IMR-90 (cell line): ENCODE results near the gene CLEC2A. TPM values are rescaled to one million over a fixed set of nuclear protein-coding genes. Genes with fewer than 3 reads are reported as not detected.

ENCODE experiments used
- ATAC-seq: fragments of 200-7000 bp; cut with Tn5 transposase; 2 replicates; pipeline ENCODE4 v1.9.1; 2020; ENCODE audit warnings: low read depth, mild to moderate bottlenecking, moderate library complexity
- BruUV-seq: library from RNA; stranded (reverse); fragments of 400-500 nt; replicated peaks from 2 replicates; lab custom pipeline; 2021; lab: Mats Ljungman, UMichigan
- CTCF ChIA-PET: fragments of 300-600 bp; formaldehyde crosslinking; extraction: SDS; loops from one replicate; lab custom pipeline; 2021; ENCODE audit warnings: antibody characterized with exemption; lab: Yijun Ruan, JAX
- POLR2A ChIA-PET: fragments of 300-600 bp; sonication (Branson Sonifier 250); formaldehyde crosslinking; loops from one replicate; lab custom pipeline; 2022; ENCODE audit warnings: antibody characterized with exemption; ENCODE audit not compliant: unreplicated experiment; lab: Charles Lee
- DNase-seq: peaks from one replicate; pipeline ENCODE4 v3.0.0; 2013
- H2AFZ ChIP-seq: replicated peaks from 2 replicates; pipeline ENCODE3; 2013; ENCODE audit warnings: low read length, mild to moderate bottlenecking; ENCODE audit not compliant: poor library complexity
- H2AK5ac ChIP-seq: 2 replicates; pipeline ENCODE4 v1.6.1; 2013; ENCODE audit warnings: low read depth, low read length, inconsistent platforms
- H2AK9ac ChIP-seq: replicated peaks from 2 replicates; pipeline ENCODE3; 2013; ENCODE audit warnings: mild to moderate bottlenecking, low read depth, low read length, moderate library complexity; ENCODE audit not compliant: poor library complexity
- H2BK120ac ChIP-seq: 2 replicates; pipeline ENCODE4 v1.6.1; 2013; ENCODE audit warnings: low read depth, low read length, inconsistent platforms
- H2BK15ac ChIP-seq: 3 replicates; pipeline ENCODE4 v1.6.1; 2013; ENCODE audit warnings: low read depth, low read length, inconsistent platforms
- H2BK20ac ChIP-seq: 2 replicates; pipeline ENCODE4 v1.6.1; 2013; ENCODE audit warnings: low read depth, mild to moderate bottlenecking, inconsistent platforms, low read length, moderate library complexity
- H2BK5ac ChIP-seq: 2 replicates; pipeline ENCODE4 v1.6.1; 2013; ENCODE audit warnings: mild to moderate bottlenecking, low read depth, low read length, inconsistent platforms; ENCODE audit not compliant: poor library complexity, severe bottlenecking
- H3K14ac ChIP-seq: replicated peaks from 2 replicates; pipeline ENCODE4 v1.6.1; 2013; ENCODE audit warnings: low read depth, low read length, inconsistent platforms
- H3K18ac ChIP-seq: 2 replicates; pipeline ENCODE4 v1.6.1; 2013; ENCODE audit warnings: low read depth, low read length, control low read depth
- H3K23ac ChIP-seq: 2 replicates; pipeline ENCODE4 v1.6.1; 2013; ENCODE audit warnings: low read depth, low read length, inconsistent platforms
- H3K27ac ChIP-seq: 2 replicates; pipeline ENCODE4 v1.5.1; 2013; ENCODE audit warnings: mild to moderate bottlenecking, control low read depth, low read length; ENCODE audit not compliant: insufficient read depth
- H3K27me3 ChIP-seq: 2 replicates; pipeline ENCODE4 v1.6.1; 2013; ENCODE audit warnings: low read length; ENCODE audit not compliant: control insufficient read depth, insufficient read depth
- H3K36me3 ChIP-seq: 2 replicates; pipeline ENCODE4 v1.6.1; 2013; ENCODE audit warnings: low read length, mixed read lengths; ENCODE audit not compliant: control insufficient read depth, insufficient read depth
- H3K4ac ChIP-seq: 2 replicates; pipeline ENCODE4 v1.6.1; 2013; ENCODE audit warnings: low read depth, low read length, inconsistent platforms
- H3K4me1 ChIP-seq: 2 replicates; pipeline ENCODE4 v1.6.1; 2013; ENCODE audit warnings: low read length, mixed read lengths; ENCODE audit not compliant: control insufficient read depth, insufficient read depth
- H3K4me2 ChIP-seq: 2 replicates; pipeline ENCODE4 v1.6.1; 2013; ENCODE audit warnings: low read depth, mild to moderate bottlenecking, control low read depth, low read length, moderate library complexity
- H3K4me3 ChIP-seq: 2 replicates; pipeline ENCODE4 v1.5.1; 2013; ENCODE audit warnings: low read depth, mild to moderate bottlenecking, control low read depth, low read length, moderate library complexity; ENCODE audit not compliant: insufficient read depth
- H3K56ac ChIP-seq: 2 replicates; pipeline ENCODE4 v1.6.1; 2013; ENCODE audit warnings: low read length, inconsistent platforms; ENCODE audit not compliant: insufficient read depth; ENCODE audit errors: extremely low read depth
- H3K79me1 ChIP-seq, 2 experiments: 2 replicates each; pipeline ENCODE4 v1.6.1; 2013; ENCODE audit warnings: low read length in 2 of 2, inconsistent platforms in 1 of 2, low read depth in 1 of 2
- H3K9ac ChIP-seq: 2 replicates; pipeline ENCODE4 v1.6.1; 2013; ENCODE audit warnings: low read depth, low read length, control low read depth
- H3K9me1 ChIP-seq: 2 replicates; pipeline ENCODE4 v1.6.1; 2013; ENCODE audit warnings: low read length, inconsistent platforms; ENCODE audit not compliant: insufficient read depth
- H3K9me3 ChIP-seq: 2 replicates; pipeline ENCODE4 v1.6.1; 2013; ENCODE audit warnings: low read length; ENCODE audit not compliant: control insufficient read depth, insufficient read depth
- H4K20me1 ChIP-seq: 2 replicates; pipeline ENCODE4 v1.6.1; 2013; ENCODE audit warnings: low read length, inconsistent platforms; ENCODE audit not compliant: insufficient read depth
- H4K5ac ChIP-seq: 2 replicates; pipeline ENCODE4 v1.6.1; 2013; ENCODE audit warnings: mild to moderate bottlenecking, low read depth, low read length, control low read depth
- H4K8ac ChIP-seq, 2 experiments: 2 replicates each; pipeline ENCODE4 v1.6.1; 2013; ENCODE audit warnings: low read depth in 2 of 2, low read length in 2 of 2, control low read depth in 1 of 2, inconsistent platforms in 1 of 2
- H4K91ac ChIP-seq: 2 replicates; pipeline ENCODE4 v1.6.1; 2013; ENCODE audit warnings: low read depth, low read length, inconsistent platforms; ENCODE audit not compliant: insufficient read depth
- BHLHE40 ChIP-seq: fragments of 150-350 bp; IDR thresholded peaks from 2 replicates; pipeline ENCODE4 v1.6.1; 2016; ENCODE audit warnings: mild to moderate bottlenecking, low read depth, low read length
- CEBPB ChIP-seq: IDR thresholded peaks from 2 replicates; pipeline ENCODE4 v1.6.1; 2012; ENCODE audit warnings: low read depth, low read length, improper control_type of control experiment
- MAFK ChIP-seq: IDR thresholded peaks from 2 replicates; pipeline ENCODE4 v1.6.1; 2012; ENCODE audit warnings: low read depth, low read length, improper control_type of control experiment
- SMC3 ChIP-seq: fragments of 150-350 bp; IDR thresholded peaks from 2 replicates; pipeline ENCODE4 v1.6.1; 2016; ENCODE audit warnings: low read depth, mild to moderate bottlenecking, antibody characterized with exemption, low read length, moderate library complexity
- WGBS, 2 experiments: methylation state at CpG; one replicate each; pipeline versions ENCODE4 v1.1.5 to v1.1.7; 2013; ENCODE audit warnings: missing lambda C conversion rate in 2 of 2; ENCODE audit not compliant: insufficient read length in 1 of 2; ENCODE audit errors: extremely low coverage in 2 of 2; 5-methylcytosine and 5-hydroxymethylcytosine counted together
- dilution Hi-C: fragments of 300-500 bp; cut with HindIII; formaldehyde crosslinking; loops from one replicate; pipeline ENCODE4 v1.14.3; 2018; ENCODE audit warnings: low sequenced_read_pairs; ENCODE audit not compliant: unreplicated experiment
- in situ Hi-C: fragments of 300-500 bp; cut with MboI; formaldehyde crosslinking; loops from 3 replicates; pipeline ENCODE4 v1.14.3; 2019; ENCODE audit warnings: low sequenced_read_pairs, inconsistent platforms, mixed read lengths
- intact Hi-C: fragments of 100-400 bp; cut with micrococcal nuclease; formaldehyde crosslinking; loops from 2 replicates; pipeline ENCODE4 v1.10.0; 2022
- polyA plus RNA-seq, 3 experiments: library from polyadenylated mRNA; depleted of rRNA; stranded (reverse); fragments of >200 nt; gene quantifications; 2 replicates each; pipeline ENCODE4 v1.2.3, GENCODE V29; 2012; ENCODE audit warnings: low replicate concordance in 1 of 3
- total RNA-seq: library from RNA; depleted of rRNA; stranded (reverse); fragments of >200 nt; gene quantifications from 2 replicates; pipeline ENCODE4 v1.2.3, GENCODE V29; 2012

CLEC2A gene
- total and polyA plus RNA-seq, 2 of the 4 experiments (the other 2 are of a cell fraction): not detected

DNA sequence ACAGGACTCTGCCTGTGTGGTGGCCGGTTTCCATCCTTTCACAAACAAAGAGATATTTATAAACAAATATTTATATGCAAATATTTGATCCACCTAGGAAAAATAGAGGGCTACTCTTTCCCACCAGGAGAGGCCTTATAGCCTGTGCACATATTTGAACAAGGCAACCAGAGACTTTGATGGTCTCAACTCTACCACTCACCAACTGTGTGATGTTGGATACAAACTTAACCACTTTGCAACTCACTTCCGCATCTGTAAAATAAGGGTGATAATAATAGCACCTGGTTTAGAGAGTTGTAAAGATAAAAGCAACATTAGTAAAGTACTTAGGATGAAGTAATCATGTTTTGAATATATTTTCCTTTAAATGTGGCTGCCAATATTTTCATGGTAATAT is 37.5 kb upstream of the CLEC2A start:
- TF ChIP-seq BHLHE40 (no peak), SMC3 (no peak), CEBPB (no peak), MAFK (no peak)
- H4K8ac ChIP-seq: no peak overlapping the region
- no peaks in the 10 kb centered on the region for H3K79me1 ChIP-seq
- H3K23ac ChIP-seq: no peak overlapping the region
- no peak for ATAC-seq
- no peak overlapping the region for H3K4ac ChIP-seq
- no peaks in the 10 kb centered on the region for H3K9me1 ChIP-seq
- H3K18ac ChIP-seq: no peak overlapping the region
- H2BK5ac ChIP-seq: no peak overlapping the region
- H2AFZ ChIP-seq: no peak overlapping the region
- no peaks in the 10 kb centered on the region for H4K20me1 ChIP-seq
- no peak overlapping the region for H2AK9ac ChIP-seq
- H4K5ac ChIP-seq: no peak overlapping the region
- no TSS peak for BruUV-seq
- H2BK120ac ChIP-seq: no peak overlapping the region
- CTCF ChIA-PET: no interaction called here
- POLR2A ChIA-PET: no interaction called here
- H3K14ac ChIP-seq: no peak overlapping the region
- intact Hi-C loops (no loop called here), in situ Hi-C loops (no loop called here), dilution Hi-C loops (no loop called here)
- no peak overlapping the region for H3K9ac ChIP-seq
- H2AK5ac ChIP-seq: no peak overlapping the region
- DNase-seq: no peak
- H3K27ac ChIP-seq: no peak overlapping the region
- H4K91ac ChIP-seq: no peak overlapping the region
- no peak overlapping the region for H2BK15ac ChIP-seq
- peaks cover 1% of the 10 kb centered on the region for H3K27me3 ChIP-seq
- no peaks in the 10 kb centered on the region for H3K36me3 ChIP-seq
- H3K4me1 ChIP-seq: no peaks in the 10 kb centered on the region
- H3K56ac ChIP-seq: no peak overlapping the region
- no peaks in the 10 kb centered on the region for H3K9me3 ChIP-seq
- no peak overlapping the region for H3K4me3 ChIP-seq
- no peak overlapping the region for H3K4me2 ChIP-seq
- no CpG with 5 or more reads among the region's 2 CpGs for WGBS, 2 experiments
- H2BK20ac ChIP-seq: no peak overlapping the region
